DOHH2 (cell line): ENCODE measurements around the gene CSGALNACT2.

Source experiments
- H3F3A ChIP-seq: fragments of 200-600 bp; sonication (generic), shearing (Covaris generic); 2 replicates; pipeline ENCODE4 v1.6.0; 2016; ENCODE audit warnings: antibody characterized with exemption, mild to moderate bottlenecking; ENCODE audit not compliant: control insufficient read depth, insufficient read depth
- H3K27ac ChIP-seq: fragments of 200-600 bp; sonication (generic); 2 replicates; pipeline ENCODE4 v1.5.1; 2014; ENCODE audit warnings: low read depth, mild to moderate bottlenecking, low read length, moderate library complexity
- H3K27me3 ChIP-seq: fragments of 200-600 bp; sonication (generic); 2 replicates; pipeline ENCODE4 v1.6.1; 2014; ENCODE audit warnings: mild to moderate bottlenecking, low read length, mixed read lengths; ENCODE audit not compliant: control insufficient read depth
- H3K36me3 ChIP-seq: fragments of 200-600 bp; sonication (generic); 2 replicates; pipeline ENCODE4 v1.6.1; 2014; ENCODE audit warnings: mild to moderate bottlenecking, low read length, moderate library complexity, mixed read lengths; ENCODE audit not compliant: control insufficient read depth
- H3K4me1 ChIP-seq: fragments of 200-600 bp; sonication (generic); 2 replicates; pipeline ENCODE4 v1.6.1; 2014; ENCODE audit warnings: mild to moderate bottlenecking, low read length, mixed read lengths; ENCODE audit not compliant: control insufficient read depth
- H3K4me2 ChIP-seq: fragments of 200-600 bp; sonication (generic); 2 replicates; pipeline ENCODE4 v1.6.0; 2014; ENCODE audit warnings: mild to moderate bottlenecking, low read length, moderate library complexity
- H3K4me3 ChIP-seq: fragments of 200-600 bp; sonication (generic); 2 replicates; pipeline ENCODE4 v1.5.1; 2014; ENCODE audit warnings: mild to moderate bottlenecking, low read length, mixed read lengths
- H3K79me2 ChIP-seq: fragments of 200-600 bp; sonication (generic); 2 replicates; pipeline ENCODE4 v1.6.1; 2014; ENCODE audit warnings: mild to moderate bottlenecking, low read length, mixed read lengths; ENCODE audit not compliant: control insufficient read depth
- H3K9me2 ChIP-seq: fragments of 200-600 bp; sonication (generic); replicated peaks from 2 replicates; pipeline ENCODE4 v1.6.1; 2014; ENCODE audit warnings: mild to moderate bottlenecking, low read length, mixed read lengths; ENCODE audit not compliant: control insufficient read depth
- H3K9me3 ChIP-seq: fragments of 200-600 bp; sonication (generic); 2 replicates; pipeline ENCODE4 v1.6.1; 2014; ENCODE audit warnings: antibody characterized with exemption, low read length, mixed read lengths; ENCODE audit not compliant: control insufficient read depth, insufficient read depth
- H4K20me1 ChIP-seq: fragments of 200-600 bp; sonication (generic); 2 replicates; pipeline ENCODE4 v1.6.0; 2014; ENCODE audit warnings: low read depth, mild to moderate bottlenecking, antibody characterized with exemption, low read length, moderate library complexity; ENCODE audit not compliant: control insufficient read depth, insufficient read depth
- EZH2phosphoT487 ChIP-seq: fragments of 200-600 bp; sonication (generic); IDR thresholded peaks from 2 replicates; pipeline ENCODE4 v1.6.1; 2017; ENCODE audit warnings: borderline replicate concordance, mild to moderate bottlenecking, antibody characterized with exemption, low read length, moderate library complexity, mixed read lengths
- TF ChIP-seq, protein P1 (sequence below): fragments of 200-600 bp; sonication (generic); IDR thresholded peaks from one replicate; pipeline ENCODE4 v1.5.1; 2014; ENCODE audit warnings: antibody characterized with exemption, mild to moderate bottlenecking, low read depth, low read length; ENCODE audit not compliant: poor library complexity, severe bottlenecking

The CSGALNACT2 gene

DNA sequence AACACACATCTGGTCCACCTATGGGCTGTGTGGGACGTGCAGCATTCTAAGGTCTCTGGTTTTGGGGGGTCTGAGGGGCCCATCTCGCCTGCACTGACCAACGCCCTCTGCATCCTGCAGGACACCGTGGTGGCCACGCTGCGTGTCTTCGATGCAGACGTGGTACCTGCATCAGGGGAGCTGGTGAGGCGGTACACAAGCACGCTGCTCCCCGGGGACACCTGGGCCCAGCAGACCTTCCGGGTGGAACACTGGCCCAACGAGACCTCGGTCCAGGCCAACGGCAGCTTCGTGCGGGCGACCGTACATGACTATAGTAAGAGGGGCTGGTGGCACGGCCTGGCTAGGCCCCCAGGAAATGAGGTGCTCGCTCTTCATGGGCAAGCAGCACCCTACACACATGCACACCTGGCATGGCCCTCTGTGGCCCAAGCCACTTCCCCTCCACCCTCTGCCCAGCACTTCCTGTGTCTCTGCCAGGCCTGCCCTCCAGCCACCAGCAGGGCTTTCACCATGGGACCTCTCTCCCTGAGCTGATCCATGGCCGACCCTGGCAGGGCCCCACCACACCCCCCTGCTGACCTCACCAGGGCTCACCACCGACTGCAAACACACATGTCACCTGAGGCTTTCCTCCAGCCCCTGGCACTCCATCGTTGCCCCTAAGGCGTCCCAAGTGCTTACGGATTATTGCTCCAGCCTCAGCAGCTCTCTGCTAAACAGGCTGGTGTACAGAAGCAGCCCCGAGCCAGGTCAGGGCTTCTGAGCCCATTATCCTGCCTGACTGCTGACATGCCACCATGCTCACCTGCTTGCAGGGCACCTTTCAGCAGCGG is 31.8 kb upstream of the CSGALNACT2 start:
- H3K4me2 ChIP-seq: no peak overlapping the region
- no peak overlapping the region for H3K4me3 ChIP-seq
- H3K27me3 ChIP-seq: no peaks in the 10 kb centered on the region
- no peaks in the 10 kb centered on the region for H3K9me3 ChIP-seq
- H3K4me1 ChIP-seq: peaks cover 3% of the 10 kb centered on the region; the same call in 1 of the 2 replicates
- no peaks in the 10 kb centered on the region for H3K36me3 ChIP-seq
- TF ChIP-seq, protein P1, sequence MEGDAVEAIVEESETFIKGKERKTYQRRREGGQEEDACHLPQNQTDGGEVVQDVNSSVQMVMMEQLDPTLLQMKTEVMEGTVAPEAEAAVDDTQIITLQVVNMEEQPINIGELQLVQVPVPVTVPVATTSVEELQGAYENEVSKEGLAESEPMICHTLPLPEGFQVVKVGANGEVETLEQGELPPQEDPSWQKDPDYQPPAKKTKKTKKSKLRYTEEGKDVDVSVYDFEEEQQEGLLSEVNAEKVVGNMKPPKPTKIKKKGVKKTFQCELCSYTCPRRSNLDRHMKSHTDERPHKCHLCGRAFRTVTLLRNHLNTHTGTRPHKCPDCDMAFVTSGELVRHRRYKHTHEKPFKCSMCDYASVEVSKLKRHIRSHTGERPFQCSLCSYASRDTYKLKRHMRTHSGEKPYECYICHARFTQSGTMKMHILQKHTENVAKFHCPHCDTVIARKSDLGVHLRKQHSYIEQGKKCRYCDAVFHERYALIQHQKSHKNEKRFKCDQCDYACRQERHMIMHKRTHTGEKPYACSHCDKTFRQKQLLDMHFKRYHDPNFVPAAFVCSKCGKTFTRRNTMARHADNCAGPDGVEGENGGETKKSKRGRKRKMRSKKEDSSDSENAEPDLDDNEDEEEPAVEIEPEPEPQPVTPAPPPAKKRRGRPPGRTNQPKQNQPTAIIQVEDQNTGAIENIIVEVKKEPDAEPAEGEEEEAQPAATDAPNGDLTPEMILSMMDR: no peak
- TF ChIP-seq EZH2phosphoT487: no peak
- no peaks in the 10 kb centered on the region for H3K79me2 ChIP-seq
- no peaks in the 10 kb centered on the region; the same call in 1 of the 2 replicates for H4K20me1 ChIP-seq
- no peaks in the 10 kb centered on the region for H3K9me2 ChIP-seq
- H3F3A ChIP-seq: no peaks in the 10 kb centered on the region
- no peak overlapping the region for H3K27ac ChIP-seq

DNA sequence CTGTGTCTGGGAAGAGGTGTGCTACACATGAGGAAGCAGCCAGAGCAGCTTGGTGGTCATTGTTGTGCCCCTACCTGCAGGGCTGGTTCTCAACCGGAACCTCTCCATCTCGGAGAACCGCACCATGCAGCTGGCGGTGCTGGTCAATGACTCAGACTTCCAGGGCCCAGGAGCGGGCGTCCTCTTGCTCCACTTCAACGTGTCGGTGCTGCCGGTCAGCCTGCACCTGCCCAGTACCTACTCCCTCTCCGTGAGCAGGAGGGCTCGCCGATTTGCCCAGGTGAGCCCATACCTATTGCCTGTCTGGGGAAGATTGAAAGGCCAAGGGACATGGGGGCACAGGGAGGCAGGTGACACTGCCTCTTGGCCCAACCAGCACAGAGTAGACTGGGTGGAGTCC is 29.3 kb upstream of the CSGALNACT2 start:
- Histone ChIP-seq H3K27me3 (no peaks in the 10 kb centered on the region), H3K9me3 (no peaks in the 10 kb centered on the region), H3F3A (no peaks in the 10 kb centered on the region), H3K9me2 (no peaks in the 10 kb centered on the region), H4K20me1 (no peaks in the 10 kb centered on the region; the same call in 1 of the 2 replicates), H3K4me2 (no peak overlapping the region), H3K27ac (no peak overlapping the region), H3K79me2 (no peaks in the 10 kb centered on the region), H3K36me3 (no peaks in the 10 kb centered on the region), H3K4me3 (no peak overlapping the region), H3K4me1 (peaks cover 3% of the 10 kb centered on the region; the same call in 1 of the 2 replicates)
- no peak for TF ChIP-seq EZH2phosphoT487
- TF ChIP-seq, protein P1: no peak

DNA sequence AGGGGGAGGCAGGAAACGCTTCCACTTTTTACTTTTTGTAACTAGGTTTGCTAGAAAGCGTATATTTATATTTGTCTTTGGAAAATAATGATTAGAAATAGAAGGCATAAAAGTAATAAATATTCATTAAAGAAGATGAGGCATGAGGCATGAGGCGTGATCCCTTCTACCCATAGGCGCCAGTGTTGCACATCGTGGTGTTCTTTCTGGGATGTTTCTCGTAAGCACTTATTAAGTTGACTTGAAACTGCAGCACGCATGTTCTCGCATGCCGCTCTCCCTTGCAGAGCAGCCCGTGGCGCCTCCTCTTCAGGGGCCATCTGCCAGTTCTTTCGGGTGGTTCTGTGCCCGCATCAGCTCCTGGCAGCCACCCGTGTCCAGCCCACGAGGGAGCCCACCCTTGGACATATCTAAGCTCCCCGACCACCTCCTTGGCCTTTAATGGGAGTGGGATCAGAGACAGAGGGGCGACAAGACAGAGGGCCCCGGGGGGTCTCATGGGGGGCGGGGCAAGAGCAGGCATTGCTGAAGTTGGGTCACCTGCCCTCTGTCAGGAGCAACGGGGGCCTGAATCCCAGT is 28.5 kb upstream of the CSGALNACT2 start:
- no peaks in the 10 kb centered on the region for H3K9me3 ChIP-seq
- H3K36me3 ChIP-seq: no peaks in the 10 kb centered on the region
- H3F3A ChIP-seq: no peaks in the 10 kb centered on the region
- no peaks in the 10 kb centered on the region for H3K79me2 ChIP-seq
- H3K4me3 ChIP-seq: no peak overlapping the region
- H3K4me1 ChIP-seq: peaks cover 3% of the 10 kb centered on the region; the same call in 1 of the 2 replicates
- H3K9me2 ChIP-seq: no peaks in the 10 kb centered on the region
- TF ChIP-seq, protein P1: no peak
- TF ChIP-seq EZH2phosphoT487: no peak
- H3K27ac ChIP-seq: no peak overlapping the region
- no peaks in the 10 kb centered on the region for H3K27me3 ChIP-seq
- H4K20me1 ChIP-seq: no peaks in the 10 kb centered on the region; the same call in 1 of the 2 replicates
- H3K4me2 ChIP-seq: no peak overlapping the region
